Rectal smooth muscle tissue (tissue), 1 donor: ENCODE data around the gene C1orf232.
A peak's percentile ranks its signal among the peaks of the same experiment; 100 is the strongest.

Experiments used
- H3K27ac ChIP-seq: one replicate; pipeline ENCODE4 v1.7.0; 2013; ENCODE audit warnings: low read depth, low read length, inconsistent platforms
- H3K27me3 ChIP-seq: one replicate; pipeline ENCODE4 v1.7.0; 2013; ENCODE audit warnings: low read length; ENCODE audit not compliant: control insufficient read depth, insufficient read depth
- H3K36me3 ChIP-seq: one replicate; pipeline ENCODE4 v1.7.0; 2013; ENCODE audit warnings: low read length; ENCODE audit not compliant: control insufficient read depth, insufficient read depth
- H3K4me1 ChIP-seq: one replicate; pipeline ENCODE4 v1.7.0; 2013; ENCODE audit warnings: low read length; ENCODE audit not compliant: control insufficient read depth, insufficient read depth
- H3K4me3 ChIP-seq: one replicate; pipeline ENCODE4 v1.7.0; 2013; ENCODE audit warnings: low read length
- H3K9ac ChIP-seq: one replicate; pipeline ENCODE4 v1.7.0; 2013; ENCODE audit warnings: low read length

C1orf232 gene

GRCh38 chr1:26170472-26170821, 1.7 kb upstream of the C1orf232 start:
- H3K27me3 ChIP-seq, result no peaks in the 10 kb centered on the region
- H3K27ac ChIP-seq, result no peak overlapping the region
- peak overlapping the region; percentile 76 for H3K4me3 ChIP-seq
- H3K9ac ChIP-seq, result no peak overlapping the region
- H3K4me1 ChIP-seq, result peaks cover 5% of the 10 kb centered on the region
- H3K36me3 ChIP-seq, result no peaks in the 10 kb centered on the region

DNA sequence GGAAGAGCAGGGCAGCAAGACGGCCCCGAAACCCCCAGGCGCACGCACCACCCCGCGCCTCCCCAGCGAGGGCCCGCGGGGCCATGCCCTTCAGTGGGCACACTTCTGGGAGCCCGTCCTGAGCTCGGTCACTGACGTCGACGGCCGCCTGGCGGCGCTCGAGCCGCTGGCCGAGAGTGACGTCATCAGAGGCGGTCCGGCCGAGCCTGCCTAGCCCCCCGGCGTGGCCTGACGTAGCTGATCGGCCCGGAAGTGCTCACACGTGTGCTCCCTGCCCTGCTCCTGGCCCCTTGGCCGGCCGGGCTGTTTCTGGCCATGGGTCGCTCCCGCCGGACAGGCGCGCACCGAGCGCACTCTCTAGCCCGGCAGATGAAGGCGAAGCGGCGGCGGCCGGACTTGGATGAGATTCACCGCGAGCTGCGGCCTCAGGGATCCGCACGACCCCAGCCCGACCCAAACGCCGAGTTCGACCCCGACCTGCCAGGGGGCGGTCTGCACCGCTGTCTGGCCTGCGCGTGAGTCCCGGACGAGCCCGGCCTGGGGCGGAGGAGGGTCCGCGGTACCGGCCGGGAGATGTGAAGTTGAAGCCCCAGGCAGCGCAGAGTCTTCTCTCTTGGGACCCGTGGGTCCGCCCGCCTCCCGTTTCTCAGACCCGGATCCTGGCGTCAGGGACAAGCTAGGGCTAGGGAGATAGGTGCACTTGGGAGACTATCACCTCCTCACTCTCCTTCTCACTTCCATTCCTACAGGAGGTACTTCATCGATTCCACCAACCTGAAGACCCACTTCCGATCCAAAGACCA, 1.1 kb upstream of the C1orf232 start, which contains the start of gene ZNF593:
Gene ZNF593 (plus strand): TSS at position 240 of the 803 bp plus-strand sequence. CDS start 76 bp downstream, at position 316.
- Histone ChIP-seq H3K27ac (peak within 1 kb of the TSS; percentile 56), H3K27me3 (no peaks in the 10 kb centered on the region), H3K36me3 (no peaks in the 10 kb centered on the region), H3K9ac (peak within 1 kb of the TSS; percentile 83), H3K4me1 (peaks cover 5% of the 10 kb centered on the region), H3K4me3 (peak within 1 kb of the TSS; percentile 76)

- Histone ChIP-seq H3K4me1 (peaks cover 5% of the 10 kb centered on the region), H3K27ac (peak overlapping the region; percentile 56), H3K27me3 (no peaks in the 10 kb centered on the region), H3K36me3 (no peaks in the 10 kb centered on the region), H3K9ac (no peak overlapping the region), H3K4me3 (no peak overlapping the region)
These were observed 413 bp upstream of the C1orf232 start for GRCh38 chr1:26169198-26169554.

GRCh38 chr1:26166719-26167281, 2.0 kb downstream of the C1orf232 start:
- Histone ChIP-seq H3K27ac (no peak overlapping the region), H3K27me3 (no peaks in the 10 kb centered on the region), H3K4me1 (peaks cover 5% of the 10 kb centered on the region), H3K4me3 (no peak overlapping the region), H3K36me3 (no peaks in the 10 kb centered on the region), H3K9ac (no peak overlapping the region)

- H3K27ac ChIP-seq, result no peak overlapping the region
These were observed 3.6 kb downstream of the C1orf232 start for GRCh38 chr1:26164861-26165842.

DNA sequence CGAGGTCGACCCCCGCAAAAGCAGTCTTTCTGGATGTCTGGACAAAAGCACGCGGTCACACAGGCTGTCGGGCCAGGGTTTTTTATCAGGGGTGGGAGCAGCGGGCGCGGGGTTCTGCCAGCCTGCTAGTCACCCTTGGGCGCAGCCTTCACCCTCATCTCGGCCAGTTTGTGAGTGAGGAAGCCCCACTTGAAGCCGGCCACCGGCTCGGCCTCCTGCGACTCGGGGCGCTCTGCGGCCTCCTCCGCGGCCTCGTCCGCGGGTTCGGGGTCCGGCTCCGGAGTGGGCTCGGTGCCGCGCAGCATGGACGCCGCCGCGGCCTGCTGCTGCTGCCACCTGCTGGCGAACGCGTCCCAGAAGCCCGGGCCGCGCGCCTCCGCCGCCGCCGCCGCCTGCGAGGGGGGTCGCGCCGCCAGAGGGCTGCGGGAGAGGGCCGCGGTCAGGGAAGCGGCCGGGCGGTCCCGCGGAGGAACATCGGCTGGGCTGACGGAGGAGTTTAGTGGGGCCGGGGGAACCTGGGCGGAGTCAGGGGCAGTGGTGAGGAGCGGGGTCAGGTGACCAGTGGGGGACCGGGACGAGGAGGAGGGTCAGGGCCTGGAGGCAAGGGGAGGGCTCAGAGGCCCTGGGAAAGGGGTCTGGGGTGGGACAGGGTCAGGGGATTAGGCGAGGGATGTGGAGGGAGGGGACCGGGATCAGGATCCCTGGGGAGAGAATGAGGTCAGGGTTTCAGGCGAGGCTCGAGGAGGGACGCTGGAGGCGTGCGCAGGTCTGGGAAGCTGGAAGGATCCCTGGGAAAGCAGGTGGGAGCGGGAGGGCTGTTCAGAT, 4.5 kb downstream of the C1orf232 start:
- Histone ChIP-seq H3K4me3 (peak overlapping the region; percentile 54), H3K9ac (no peak overlapping the region), H3K27me3 (no peaks in the 10 kb centered on the region), H3K4me1 (peaks cover 3% of the 10 kb centered on the region), H3K27ac (no peak overlapping the region), H3K36me3 (no peaks in the 10 kb centered on the region)

More at GRCh38 chr1:26164861-26165842, 3.6 kb downstream of the C1orf232 start:
- Histone ChIP-seq H3K27me3 (no peaks in the 10 kb centered on the region), H3K4me1 (peaks cover 3% of the 10 kb centered on the region), H3K4me3 (no peak overlapping the region), H3K36me3 (no peaks in the 10 kb centered on the region), H3K9ac (no peak overlapping the region)

GRCh38 chr1:26163684-26164035, 5.1 kb downstream of the C1orf232 start:
- Histone ChIP-seq H3K4me3 (peak overlapping the region; percentile 14), H3K27ac (no peak overlapping the region), H3K27me3 (no peaks in the 10 kb centered on the region), H3K36me3 (no peaks in the 10 kb centered on the region), H3K9ac (no peak overlapping the region), H3K4me1 (peaks cover 3% of the 10 kb centered on the region)

DNA sequence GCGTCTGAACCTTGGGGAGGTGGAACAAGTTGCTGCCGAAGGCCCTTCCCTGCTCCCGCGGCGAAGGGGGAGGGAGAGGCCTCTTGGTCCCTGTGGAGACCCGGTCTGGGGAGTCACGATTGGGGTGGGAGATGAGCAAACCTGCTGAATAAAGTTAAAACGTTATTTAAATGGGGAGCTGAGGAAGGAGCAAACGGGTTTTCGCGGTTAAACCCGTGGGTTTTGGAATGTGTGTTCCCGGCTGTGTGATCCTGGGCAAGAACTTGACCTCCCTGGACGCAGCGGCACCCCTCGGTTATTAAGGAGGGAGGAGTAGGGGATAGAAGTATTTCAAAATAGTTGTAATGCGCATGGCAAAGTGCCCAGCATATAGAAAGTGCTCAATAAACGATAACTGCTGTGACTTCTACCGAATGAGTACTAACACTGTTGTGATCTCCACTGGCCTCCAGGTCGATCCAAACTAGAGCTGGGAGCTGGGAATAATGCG, 6.5 kb downstream of the C1orf232 start:
- peak overlapping the region; percentile 35 for H3K4me3 ChIP-seq
- no peaks in the 10 kb centered on the region for H3K36me3 ChIP-seq
- H3K9ac ChIP-seq, result no peak overlapping the region
- no peaks in the 10 kb centered on the region for H3K27me3 ChIP-seq
- H3K27ac ChIP-seq, result no peak overlapping the region
- peaks cover 3% of the 10 kb centered on the region for H3K4me1 ChIP-seq

DNA sequence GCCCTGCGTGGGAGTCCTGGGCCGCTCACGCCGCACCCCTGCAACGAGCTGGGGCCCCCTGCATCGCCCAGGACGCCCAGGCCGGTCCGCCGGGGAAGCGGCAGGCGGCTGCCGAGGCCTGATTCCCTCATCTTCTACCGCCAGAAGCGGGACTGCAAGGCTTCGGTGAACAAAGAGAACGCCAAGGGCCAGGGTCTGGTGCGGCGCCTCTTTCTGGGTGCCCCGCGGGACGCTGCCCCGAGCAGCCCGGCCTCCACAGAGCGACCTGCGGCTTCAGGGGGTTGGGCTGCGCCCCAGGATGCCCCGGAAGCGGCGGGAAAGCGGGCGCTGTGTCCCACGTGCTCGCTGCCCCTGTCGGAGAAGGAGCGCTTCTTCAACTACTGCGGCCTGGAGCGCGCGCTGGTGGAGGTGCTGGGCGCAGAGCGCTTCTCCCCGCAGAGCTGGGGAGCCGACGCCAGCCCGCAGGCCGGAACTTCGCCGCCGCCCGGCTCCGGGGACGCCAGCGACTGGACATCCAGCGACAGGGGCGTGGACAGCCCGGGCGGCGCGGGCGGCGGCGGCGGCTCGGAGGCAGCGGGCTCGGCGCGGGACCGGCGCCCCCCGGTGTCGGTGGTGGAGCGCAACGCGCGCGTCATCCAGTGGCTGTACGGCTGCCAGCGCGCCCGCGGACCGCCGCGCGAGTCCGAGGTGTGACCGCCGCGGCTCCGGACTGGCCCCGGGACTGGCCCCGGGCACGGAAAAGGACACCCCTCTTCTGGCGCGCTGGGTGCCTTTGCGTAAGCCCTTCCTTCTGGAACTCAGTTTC, 7.1 kb downstream of the C1orf232 start:
- Histone ChIP-seq H3K4me3 (peak overlapping the region; percentile 54), H3K27ac (no peak overlapping the region), H3K9ac (peak overlapping the region; percentile 4), H3K4me1 (peaks cover 3% of the 10 kb centered on the region), H3K36me3 (no peaks in the 10 kb centered on the region), H3K27me3 (no peaks in the 10 kb centered on the region)

- peaks cover 8% of the 10 kb centered on the region for H3K27me3 ChIP-seq
- H3K9ac ChIP-seq, result no peak overlapping the region
- H3K4me1 ChIP-seq, result peaks cover 3% of the 10 kb centered on the region
- no peaks in the 10 kb centered on the region for H3K36me3 ChIP-seq
- H3K4me3 ChIP-seq, result peak overlapping the region; percentile 54
- no peak overlapping the region for H3K27ac ChIP-seq
These were observed 8.0 kb downstream of the C1orf232 start for GRCh38 chr1:26160527-26161414.
